HEK293 (cell line): Measurements from ENCODE around the gene TRMT112.

Experiments used
- CTCF ChIA-PET: fragments of 350-600 bp; formaldehyde crosslinking; extraction: SDS; loops from one replicate; lab custom pipeline; 2021; ENCODE audit warnings: antibody characterized with exemption; lab: Yijun Ruan, JAX
- POLR2A ChIA-PET: fragments of 300-600 bp; formaldehyde crosslinking; extraction: SDS; loops from one replicate; lab custom pipeline; 2020; ENCODE audit warnings: antibody characterized with exemption, inconsistent platforms; lab: Yijun Ruan, JAX
- H3K27ac ChIP-seq: fragments of 200-500 bp; sonication (Bioruptor generic); 2 replicates; pipeline ENCODE4 v1.5.1; 2014; ENCODE audit warnings: low read depth, low read length, control low read depth, inconsistent platforms; ENCODE audit errors: extremely low read depth
- H3K36me3 ChIP-seq, 2 experiments: fragments of 200-500 bp in 1 of 2; sonication (Bioruptor generic) in 1 of 2; 1 replicate in 1 of 2; 2 replicates in 1 of 2; pipeline ENCODE4 v1.5.1; 2014 to 2017; ENCODE audit warnings: inconsistent platforms in 2 of 2, low read length in 2 of 2; ENCODE audit not compliant: control insufficient read depth in 2 of 2, insufficient read depth in 1 of 2
- H3K4me1 ChIP-seq: fragments of 200-500 bp; sonication (Bioruptor generic); 2 replicates; pipeline ENCODE4 v1.5.1; 2014; ENCODE audit warnings: mild to moderate bottlenecking, low read length, inconsistent platforms; ENCODE audit not compliant: control insufficient read depth, insufficient read depth
- H3K4me3 ChIP-seq: 2 replicates; pipeline ENCODE4 v1.5.1; 2011; ENCODE audit warnings: low read depth, mild to moderate bottlenecking, control low read depth, low read length, moderate library complexity
- H3K9me3 ChIP-seq: fragments of 200-500 bp; sonication (Bioruptor generic); 2 replicates; pipeline ENCODE4 v1.5.1; 2014; ENCODE audit warnings: low read depth, low read length, inconsistent platforms; ENCODE audit not compliant: control insufficient read depth, insufficient read depth
- EGR2 ChIP-seq: fragments of 450-650 bp; formaldehyde crosslinking; IDR thresholded peaks from 2 replicates; pipeline ENCODE4 v1.5.1; 2016; ENCODE audit warnings: low read depth, missing biosample characterization, missing genetic modification characterization
- GLIS2 ChIP-seq: fragments of 450-650 bp; formaldehyde crosslinking; IDR thresholded peaks from 2 replicates; pipeline ENCODE4 v1.5.1; 2016; ENCODE audit warnings: missing biosample characterization, missing genetic modification characterization
- KLF1 ChIP-seq: fragments of 450-650 bp; formaldehyde crosslinking; IDR thresholded peaks from 2 replicates; pipeline ENCODE4 v1.5.1; 2016; ENCODE audit warnings: missing biosample characterization, missing genetic modification characterization
- KLF8 ChIP-seq: fragments of 450-650 bp; formaldehyde crosslinking; IDR thresholded peaks from 2 replicates; pipeline ENCODE4 v1.5.1; 2016; ENCODE audit warnings: missing biosample characterization, missing genetic modification characterization
- SALL2 ChIP-seq: fragments of 450-650 bp; formaldehyde crosslinking; IDR thresholded peaks from 2 replicates; pipeline ENCODE4 v1.5.0; 2017; ENCODE audit warnings: missing biosample characterization, mild to moderate bottlenecking, missing genetic modification characterization, borderline replicate concordance
- SCRT2 ChIP-seq: fragments of 450-650 bp; formaldehyde crosslinking; IDR thresholded peaks from 2 replicates; pipeline ENCODE4 v1.5.1; 2016; ENCODE audit warnings: missing biosample characterization, missing genetic modification characterization
- SP3 ChIP-seq: fragments of 450-650 bp; formaldehyde crosslinking; IDR thresholded peaks from 2 replicates; pipeline ENCODE4 v1.5.1; 2016; ENCODE audit warnings: missing biosample characterization, missing genetic modification characterization
- ZBTB17 ChIP-seq: fragments of 450-650 bp; formaldehyde crosslinking; IDR thresholded peaks from 2 replicates; pipeline ENCODE4 v1.5.1; 2016; ENCODE audit warnings: missing biosample characterization, missing genetic modification characterization
- ZFP69B ChIP-seq: fragments of 450-650 bp; formaldehyde crosslinking; IDR thresholded peaks from 2 replicates; pipeline ENCODE4 v1.5.1; 2016; ENCODE audit warnings: missing biosample characterization, missing genetic modification characterization
- ZNF132 ChIP-seq: fragments of 450-650 bp; formaldehyde crosslinking; IDR thresholded peaks from 2 replicates; pipeline ENCODE4 v1.5.1; 2017; ENCODE audit warnings: missing biosample characterization, missing genetic modification characterization, borderline replicate concordance
- ZNF19 ChIP-seq: fragments of 450-650 bp; formaldehyde crosslinking; IDR thresholded peaks from 2 replicates; pipeline ENCODE4; 2016; ENCODE audit warnings: missing biosample characterization, missing genetic modification characterization, low read depth
- ZNF23 ChIP-seq: fragments of 450-650 bp; formaldehyde crosslinking; IDR thresholded peaks from 2 replicates; pipeline ENCODE4 v1.5.1; 2016; ENCODE audit warnings: missing biosample characterization, missing genetic modification characterization, borderline replicate concordance
- ZNF248 ChIP-seq: fragments of 450-650 bp; formaldehyde crosslinking; IDR thresholded peaks from 2 replicates; pipeline ENCODE4 v1.5.1; 2017; ENCODE audit warnings: missing biosample characterization, missing genetic modification characterization
- ZNF335 ChIP-seq: fragments of 450-650 bp; formaldehyde crosslinking; conservative IDR thresholded peaks from 2 replicates; pipeline ENCODE4 v1.5.1; 2016; ENCODE audit warnings: missing biosample characterization, missing genetic modification characterization
- ZNF341 ChIP-seq: fragments of 450-650 bp; formaldehyde crosslinking; IDR thresholded peaks from 2 replicates; pipeline ENCODE4; 2016; ENCODE audit warnings: low read depth, missing biosample characterization, missing genetic modification characterization
- ZNF37A ChIP-seq: fragments of 450-650 bp; IDR thresholded peaks from 2 replicates; pipeline ENCODE4 v1.5.1; 2018; ENCODE audit warnings: missing biosample characterization, missing genetic modification characterization
- ZNF501 ChIP-seq: fragments of 450-650 bp; formaldehyde crosslinking; IDR thresholded peaks from 2 replicates; pipeline ENCODE4 v1.5.1; 2016; ENCODE audit warnings: missing biosample characterization, missing genetic modification characterization
- ZNF548 ChIP-seq: fragments of 450-650 bp; formaldehyde crosslinking; IDR thresholded peaks from 2 replicates; pipeline ENCODE4 v1.5.1; 2016; ENCODE audit warnings: missing biosample characterization, missing genetic modification characterization
- ZNF596 ChIP-seq: fragments of 450-650 bp; IDR thresholded peaks from 2 replicates; pipeline ENCODE4 v1.5.0; 2018; ENCODE audit warnings: missing biosample characterization, mild to moderate bottlenecking, missing genetic modification characterization, moderate library complexity
- ZNF629 ChIP-seq: fragments of 450-650 bp; formaldehyde crosslinking; IDR thresholded peaks from 2 replicates; pipeline ENCODE4 v1.5.1; 2017; ENCODE audit warnings: missing biosample characterization, missing genetic modification characterization
- ZNF747 ChIP-seq: fragments of 450-650 bp; formaldehyde crosslinking; IDR thresholded peaks from 2 replicates; pipeline ENCODE4 v1.5.1; 2016; ENCODE audit warnings: missing biosample characterization, missing genetic modification characterization
- ZSCAN23 ChIP-seq: fragments of 450-650 bp; formaldehyde crosslinking; IDR thresholded peaks from 2 replicates; pipeline ENCODE4 v1.5.1; 2016; ENCODE audit warnings: missing biosample characterization, missing genetic modification characterization
- ZSCAN30 ChIP-seq: fragments of 450-650 bp; IDR thresholded peaks from 2 replicates; pipeline ENCODE4 v1.5.1; 2018; ENCODE audit warnings: missing biosample characterization, mild to moderate bottlenecking, missing genetic modification characterization, moderate library complexity
- ZXDB ChIP-seq: fragments of 450-650 bp; formaldehyde crosslinking; IDR thresholded peaks from 2 replicates; pipeline ENCODE4 v1.5.1; 2016; ENCODE audit warnings: missing biosample characterization, missing genetic modification characterization
- TF ChIP-seq, protein P1 (sequence below): fragments of 450-650 bp; formaldehyde crosslinking; IDR thresholded peaks from 2 replicates; pipeline ENCODE4 v1.5.1; 2017; ENCODE audit warnings: missing biosample characterization, missing genetic modification characterization
- TF ChIP-seq, protein P2 (sequence below): fragments of 450-650 bp; formaldehyde crosslinking; IDR thresholded peaks from 2 replicates; pipeline ENCODE4 v1.5.1; 2017; ENCODE audit warnings: missing biosample characterization, missing genetic modification characterization
- TF ChIP-seq, protein P3 (sequence below): fragments of 450-650 bp; formaldehyde crosslinking; IDR thresholded peaks from 2 replicates; pipeline ENCODE4 v1.5.1; 2016; ENCODE audit warnings: missing biosample characterization, missing genetic modification characterization

TRMT112 gene

DNA sequence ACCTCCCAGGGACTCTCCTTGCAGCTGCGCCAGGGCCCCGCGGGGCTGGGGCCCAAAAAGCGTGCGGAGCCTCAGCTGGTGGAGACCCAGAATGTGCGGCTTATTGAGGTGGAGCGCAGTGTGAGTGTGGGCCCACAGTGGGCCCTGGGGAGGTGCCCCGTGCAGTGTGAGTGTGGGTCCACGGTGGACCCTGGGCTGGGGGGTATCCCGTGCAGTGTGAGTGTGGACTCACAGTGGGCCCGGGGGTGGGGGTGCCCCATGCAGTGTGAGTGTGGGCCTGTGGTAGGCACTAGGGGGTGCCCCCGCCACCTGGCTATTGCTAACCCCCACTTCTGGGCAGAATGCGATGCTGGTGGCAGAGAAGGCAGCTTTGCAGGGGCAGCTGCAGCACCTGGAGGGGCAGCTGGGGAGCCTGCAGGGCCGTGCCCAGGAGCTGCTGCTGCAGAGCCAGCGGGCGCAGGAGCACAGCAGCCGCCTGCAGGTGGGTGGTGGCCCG lies 33.8 kb upstream of the TRMT112 start (continued):
- TF ChIP-seq GLIS2 (tag by site-specific recombination) (peak; percentile 37; the same call in 1 of the 2 replicates), ZXDB (tag by site-specific recombination) (no peak), ZNF629 (no peak), ZSCAN30 (no peak), ZNF341 (tag by site-specific recombination) (no peak), SALL2 (no peak), SCRT2 (tag by site-specific recombination) (no peak), ZFP69B (tag by site-specific recombination) (peak; percentile 58), SP3 (no peak), ZNF596 (tag by site-specific recombination) (no peak), KLF8 (tag by site-specific recombination) (no peak)
- TF ChIP-seq, protein P1, sequence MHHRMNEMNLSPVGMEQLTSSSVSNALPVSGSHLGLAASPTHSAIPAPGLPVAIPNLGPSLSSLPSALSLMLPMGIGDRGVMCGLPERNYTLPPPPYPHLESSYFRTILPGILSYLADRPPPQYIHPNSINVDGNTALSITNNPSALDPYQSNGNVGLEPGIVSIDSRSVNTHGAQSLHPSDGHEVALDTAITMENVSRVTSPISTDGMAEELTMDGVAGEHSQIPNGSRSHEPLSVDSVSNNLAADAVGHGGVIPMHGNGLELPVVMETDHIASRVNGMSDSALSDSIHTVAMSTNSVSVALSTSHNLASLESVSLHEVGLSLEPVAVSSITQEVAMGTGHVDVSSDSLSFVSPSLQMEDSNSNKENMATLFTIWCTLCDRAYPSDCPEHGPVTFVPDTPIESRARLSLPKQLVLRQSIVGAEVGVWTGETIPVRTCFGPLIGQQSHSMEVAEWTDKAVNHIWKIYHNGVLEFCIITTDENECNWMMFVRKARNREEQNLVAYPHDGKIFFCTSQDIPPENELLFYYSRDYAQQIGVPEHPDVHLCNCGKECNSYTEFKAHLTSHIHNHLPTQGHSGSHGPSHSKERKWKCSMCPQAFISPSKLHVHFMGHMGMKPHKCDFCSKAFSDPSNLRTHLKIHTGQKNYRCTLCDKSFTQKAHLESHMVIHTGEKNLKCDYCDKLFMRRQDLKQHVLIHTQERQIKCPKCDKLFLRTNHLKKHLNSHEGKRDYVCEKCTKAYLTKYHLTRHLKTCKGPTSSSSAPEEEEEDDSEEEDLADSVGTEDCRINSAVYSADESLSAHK (tag by site-specific recombination), result no peak

DNA sequence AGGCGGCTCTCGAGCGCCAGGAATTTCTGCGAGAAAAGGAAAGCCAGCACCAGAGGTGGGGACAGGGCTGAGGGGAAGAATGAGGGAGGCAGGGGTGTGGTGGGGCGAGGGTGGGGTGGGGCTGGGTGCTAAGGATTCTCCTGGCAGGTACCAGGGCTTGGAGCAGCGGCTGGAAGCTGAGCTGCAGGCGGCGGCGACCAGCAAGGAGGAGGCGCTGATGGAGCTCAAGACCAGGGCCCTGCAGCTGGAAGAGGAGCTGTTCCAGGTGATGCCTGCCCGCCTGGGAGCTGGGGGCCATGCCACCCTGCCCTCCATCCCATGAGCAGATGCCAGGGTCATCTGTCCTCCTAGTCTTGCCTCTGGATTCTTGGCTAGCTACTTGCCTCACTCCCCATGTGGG lies 32.0 kb upstream of the TRMT112 start:
- TF ChIP-seq KLF1 (tag by site-specific recombination) (peak; percentile 64), ZNF37A (tag by site-specific recombination) (no peak)
- TF ChIP-seq, protein P2, sequence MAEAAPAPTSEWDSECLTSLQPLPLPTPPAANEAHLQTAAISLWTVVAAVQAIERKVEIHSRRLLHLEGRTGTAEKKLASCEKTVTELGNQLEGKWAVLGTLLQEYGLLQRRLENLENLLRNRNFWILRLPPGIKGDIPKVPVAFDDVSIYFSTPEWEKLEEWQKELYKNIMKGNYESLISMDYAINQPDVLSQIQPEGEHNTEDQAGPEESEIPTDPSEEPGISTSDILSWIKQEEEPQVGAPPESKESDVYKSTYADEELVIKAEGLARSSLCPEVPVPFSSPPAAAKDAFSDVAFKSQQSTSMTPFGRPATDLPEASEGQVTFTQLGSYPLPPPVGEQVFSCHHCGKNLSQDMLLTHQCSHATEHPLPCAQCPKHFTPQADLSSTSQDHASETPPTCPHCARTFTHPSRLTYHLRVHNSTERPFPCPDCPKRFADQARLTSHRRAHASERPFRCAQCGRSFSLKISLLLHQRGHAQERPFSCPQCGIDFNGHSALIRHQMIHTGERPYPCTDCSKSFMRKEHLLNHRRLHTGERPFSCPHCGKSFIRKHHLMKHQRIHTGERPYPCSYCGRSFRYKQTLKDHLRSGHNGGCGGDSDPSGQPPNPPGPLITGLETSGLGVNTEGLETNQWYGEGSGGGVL, result no peak
- TF ChIP-seq, all 188 proteins: peak for 1
- H3K27ac ChIP-seq, result no peak overlapping the region
- POLR2A ChIA-PET, result interaction anchor here (1.3 to 2.7 kb wide), 2 partner anchors 32 to 78 kb away, joined by 3 to 10 read pairs; partner anchors contain the start of genes PRDX5 and TRMT112
- no peak overlapping the region for H3K4me3 ChIP-seq
- H3K36me3 ChIP-seq, result no peaks in the 10 kb centered on the region
- no peaks in the 10 kb centered on the region for H3K4me1 ChIP-seq
- H3K9me3 ChIP-seq, result no peaks in the 10 kb centered on the region
- CTCF ChIA-PET, result interaction anchor here (0.6 to 1.3 kb wide), 3 partner anchors 14 to 78 kb away, joined by 3 to 4 read pairs (median 3); no protein-coding TSS in a partner anchor

DNA sequence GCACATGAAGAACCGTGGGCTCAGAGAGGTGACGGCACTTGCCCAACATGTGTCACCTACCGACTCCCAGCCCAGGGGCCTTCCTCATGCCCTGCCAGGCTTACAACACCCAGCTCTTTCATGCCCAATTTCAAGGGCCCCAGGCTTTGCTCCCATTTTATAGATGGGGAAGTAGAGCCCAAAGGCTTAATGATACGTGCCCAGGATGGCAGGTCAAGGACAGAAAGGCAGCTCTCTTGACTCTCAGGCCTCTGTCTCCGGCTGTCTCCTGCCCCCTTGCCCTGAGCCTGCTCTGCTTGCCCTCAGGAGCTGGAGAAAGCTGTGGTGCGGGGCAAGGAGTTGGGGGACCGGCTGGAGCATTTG lies 31.6 kb upstream of the TRMT112 start:
- Histone ChIP-seq H3K4me3 (no peak overlapping the region), H3K27ac (no peak overlapping the region)
- no peak for TF ChIP-seq ZNF335 (tag by site-specific recombination)
- TF ChIP-seq, protein P3, sequence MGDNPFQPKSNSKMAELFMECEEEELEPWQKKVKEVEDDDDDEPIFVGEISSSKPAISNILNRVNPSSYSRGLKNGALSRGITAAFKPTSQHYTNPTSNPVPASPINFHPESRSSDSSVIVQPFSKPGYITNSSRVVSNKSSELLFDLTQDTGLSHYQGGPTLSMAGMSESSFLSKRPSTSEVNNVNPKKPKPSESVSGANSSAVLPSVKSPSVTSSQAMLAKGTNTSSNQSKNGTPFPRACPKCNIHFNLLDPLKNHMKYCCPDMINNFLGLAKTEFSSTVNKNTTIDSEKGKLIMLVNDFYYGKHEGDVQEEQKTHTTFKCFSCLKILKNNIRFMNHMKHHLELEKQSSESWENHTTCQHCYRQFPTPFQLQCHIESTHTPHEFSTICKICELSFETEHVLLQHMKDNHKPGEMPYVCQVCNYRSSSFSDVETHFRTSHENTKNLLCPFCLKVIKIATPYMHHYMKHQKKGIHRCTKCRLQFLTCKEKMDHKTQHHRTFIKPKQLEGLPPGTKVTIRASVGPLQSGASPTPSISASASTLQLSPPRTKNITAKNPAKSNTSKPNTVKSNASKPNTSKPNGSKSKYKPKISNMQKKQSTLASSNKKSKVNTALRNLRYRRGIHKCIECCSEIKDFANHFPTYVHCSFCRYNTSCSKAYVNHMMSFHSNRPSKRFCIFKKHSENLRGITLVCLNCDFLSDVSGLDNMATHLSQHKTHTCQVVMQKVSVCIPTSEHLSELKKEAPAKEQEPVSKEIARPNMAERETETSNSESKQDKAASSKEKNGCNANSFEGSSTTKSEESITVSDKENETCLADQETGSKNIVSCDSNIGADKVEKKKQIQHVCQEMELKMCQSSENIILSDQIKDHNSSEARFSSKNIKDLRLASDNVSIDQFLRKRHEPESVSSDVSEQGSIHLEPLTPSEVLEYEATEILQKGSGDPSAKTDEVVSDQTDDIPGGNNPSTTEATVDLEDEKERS (tag by site-specific recombination), result no peak
- no peak for TF ChIP-seq ZNF548
- TF ChIP-seq ZBTB17, result no peak
- no peak for TF ChIP-seq ZNF248 (tag by site-specific recombination)
- no peak for TF ChIP-seq ZNF23
- no peak for TF ChIP-seq ZNF501
- TF ChIP-seq EGR2, result no peak
- no peak for TF ChIP-seq ZNF747 (tag by site-specific recombination)
- no peak for TF ChIP-seq ZNF19 (tag by site-specific recombination)
- no peak for TF ChIP-seq ZSCAN23 (tag by site-specific recombination)
- no peak for TF ChIP-seq ZNF132
- TF ChIP-seq, all 188 proteins: peak for 0
- Histone ChIP-seq H3K4me1 (no peaks in the 10 kb centered on the region), H3K36me3 (no peaks in the 10 kb centered on the region), H3K9me3 (no peaks in the 10 kb centered on the region)
- CTCF ChIA-PET, result no interaction called here
- POLR2A ChIA-PET, result interaction anchor here (1.3 to 2.7 kb wide), 2 partner anchors 32 to 77 kb away, joined by 3 to 10 read pairs; partner anchors contain the start of genes PRDX5 and TRMT112
